B cell (primary cell): ENCODE results near the gene SIRT4.

ENCODE experiments used
- EZH2 ChIP-seq: IDR thresholded peaks from 2 replicates; pipeline ENCODE4 v1.6.1; 2012; ENCODE audit warnings: borderline replicate concordance, low read depth, mild to moderate bottlenecking, moderate library complexity, low read length; ENCODE audit not compliant: insufficient read depth, poor library complexity, severe bottlenecking
- TF ChIP-seq, protein P1 (sequence below): fragments of 200-600 bp; IDR thresholded peaks from one replicate; pipeline ENCODE4 v1.8.0; 2022; ENCODE audit warnings: antibody characterized with exemption, mild to moderate bottlenecking

DNA sequence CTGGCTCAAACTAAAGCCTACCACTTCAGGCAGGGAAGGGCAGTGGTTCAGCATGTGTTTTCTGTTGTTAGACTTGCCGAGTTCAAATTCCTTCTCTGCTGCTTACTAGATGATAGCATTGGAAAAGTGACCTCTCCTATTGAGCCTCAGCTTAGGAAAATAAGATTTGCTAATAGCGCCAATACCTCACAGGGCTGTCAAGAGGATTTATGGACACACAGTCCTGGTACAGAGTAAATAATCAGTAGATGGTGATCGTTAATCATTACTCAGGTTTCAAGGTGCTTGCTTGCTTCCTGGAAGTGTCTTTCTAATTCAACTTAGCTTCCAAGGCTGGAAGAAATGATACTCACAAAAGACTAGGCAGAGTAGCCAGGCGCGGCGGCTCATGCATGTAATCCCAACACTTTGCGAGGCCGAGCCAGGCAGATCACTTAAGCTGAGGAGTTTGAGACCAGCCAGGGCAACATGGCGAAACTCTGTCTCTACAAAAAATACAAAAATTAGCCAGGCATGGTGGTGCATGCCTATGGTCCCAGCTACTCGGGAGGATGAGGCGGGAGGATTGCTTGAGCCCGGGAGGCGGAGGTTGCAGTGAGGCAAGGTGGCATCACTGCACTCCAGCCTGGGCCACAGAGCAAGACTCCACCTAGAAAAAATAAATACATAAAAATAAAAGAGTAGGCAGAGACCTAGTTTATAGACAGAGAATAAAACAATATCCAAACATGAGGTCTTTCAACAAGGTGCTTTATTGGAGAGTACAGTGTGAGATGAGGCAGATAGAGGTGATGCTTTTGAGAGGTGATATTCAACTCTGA, 19.5 kb downstream of the SIRT4 start:
- TF ChIP-seq, protein P1, sequence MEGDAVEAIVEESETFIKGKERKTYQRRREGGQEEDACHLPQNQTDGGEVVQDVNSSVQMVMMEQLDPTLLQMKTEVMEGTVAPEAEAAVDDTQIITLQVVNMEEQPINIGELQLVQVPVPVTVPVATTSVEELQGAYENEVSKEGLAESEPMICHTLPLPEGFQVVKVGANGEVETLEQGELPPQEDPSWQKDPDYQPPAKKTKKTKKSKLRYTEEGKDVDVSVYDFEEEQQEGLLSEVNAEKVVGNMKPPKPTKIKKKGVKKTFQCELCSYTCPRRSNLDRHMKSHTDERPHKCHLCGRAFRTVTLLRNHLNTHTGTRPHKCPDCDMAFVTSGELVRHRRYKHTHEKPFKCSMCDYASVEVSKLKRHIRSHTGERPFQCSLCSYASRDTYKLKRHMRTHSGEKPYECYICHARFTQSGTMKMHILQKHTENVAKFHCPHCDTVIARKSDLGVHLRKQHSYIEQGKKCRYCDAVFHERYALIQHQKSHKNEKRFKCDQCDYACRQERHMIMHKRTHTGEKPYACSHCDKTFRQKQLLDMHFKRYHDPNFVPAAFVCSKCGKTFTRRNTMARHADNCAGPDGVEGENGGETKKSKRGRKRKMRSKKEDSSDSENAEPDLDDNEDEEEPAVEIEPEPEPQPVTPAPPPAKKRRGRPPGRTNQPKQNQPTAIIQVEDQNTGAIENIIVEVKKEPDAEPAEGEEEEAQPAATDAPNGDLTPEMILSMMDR: no peak
- TF ChIP-seq EZH2: no peak
